CD4-positive, alpha-beta memory T cell (primary cell): ENCODE data around the gene C2orf66. TPM values are rescaled to one million over a fixed set of nuclear protein-coding genes. Genes with fewer than 3 reads are reported as not detected.

Source experiments
- CTCF ChIA-PET: fragments of 350-600 bp; sonication (Branson Sonifier 250); formaldehyde crosslinking; loops from one replicate; lab custom pipeline; 2021; ENCODE audit warnings: inconsistent platforms; ENCODE audit not compliant: partially characterized antibody; lab: Charles Lee
- POLR2A ChIA-PET: fragments of 350-600 bp; sonication (Branson Sonifier 250); formaldehyde crosslinking; loops from one replicate; lab custom pipeline; 2021; ENCODE audit not compliant: partially characterized antibody; lab: Charles Lee
- DNase-seq, 5 donors: peaks; one replicate each; pipeline versions ENCODE4 v3.0.0 to v3.0.0-alpha.2; 2020 to 2022; ENCODE audit warnings: mixed read lengths in 1 of 5
- H3K27ac ChIP-seq: one replicate; pipeline ENCODE4 v1.7.0; 2013; ENCODE audit warnings: low read depth, low read length
- H3K27me3 ChIP-seq: 2 replicates; pipeline ENCODE4 v1.7.0; 2013; ENCODE audit warnings: mild to moderate bottlenecking, low read length, moderate library complexity; ENCODE audit not compliant: insufficient read depth
- H3K36me3 ChIP-seq: 2 replicates; pipeline ENCODE4 v1.7.0; 2013; ENCODE audit warnings: mild to moderate bottlenecking, low read length, moderate library complexity; ENCODE audit not compliant: insufficient read depth
- H3K4me1 ChIP-seq: 2 replicates; pipeline ENCODE4 v1.7.0; 2013; ENCODE audit warnings: mild to moderate bottlenecking, low read length, moderate library complexity; ENCODE audit not compliant: insufficient read depth
- H3K4me3 ChIP-seq, 2 donors: one replicate each; pipeline ENCODE4 v1.7.0; 2013; ENCODE audit warnings: low read length in 2 of 2, mild to moderate bottlenecking in 1 of 2
- H3K9me3 ChIP-seq, 2 donors: one replicate each; pipeline ENCODE4 v1.7.0; 2013; ENCODE audit warnings: low read length in 2 of 2, control low read depth in 1 of 2; ENCODE audit not compliant: control insufficient read depth in 1 of 2
- H3K27ac Mint-ChIP-seq, 7 donors: one replicate each; pipeline ENCODE4 v1.8.0; 2020 to 2021; ENCODE audit warnings: mixed read lengths in 7 of 7, mild to moderate bottlenecking in 6 of 7, inconsistent platforms in 3 of 7, moderate library complexity in 3 of 7
- H3K27me3 Mint-ChIP-seq, 2 donors: one replicate each; pipeline ENCODE4 v1.8.0; 2020 to 2021; ENCODE audit warnings: mixed read lengths in 2 of 2
- H3K36me3 Mint-ChIP-seq, 2 donors: one replicate each; pipeline ENCODE4 v1.8.0; 2020 to 2021; ENCODE audit warnings: mixed read lengths in 2 of 2, inconsistent platforms in 1 of 2, mild to moderate bottlenecking in 1 of 2
- H3K4me1 Mint-ChIP-seq, 4 donors: one replicate each; pipeline ENCODE4 v1.8.0; 2020 to 2021; ENCODE audit warnings: mixed read lengths in 4 of 4, mild to moderate bottlenecking in 1 of 4
- H3K4me3 Mint-ChIP-seq, 8 donors: one replicate each; pipeline ENCODE4 v1.8.0; 2020 to 2021; ENCODE audit warnings: mixed read lengths in 8 of 8, mild to moderate bottlenecking in 7 of 8, moderate library complexity in 6 of 8, inconsistent platforms in 3 of 8
- H3K9me3 Mint-ChIP-seq, 8 donors: one replicate each; pipeline ENCODE4 v1.8.0; 2020 to 2021; ENCODE audit warnings: mixed read lengths in 8 of 8, mild to moderate bottlenecking in 5 of 8, inconsistent platforms in 3 of 8, moderate library complexity in 1 of 8
- intact Hi-C: fragments of 100-400 bp; cut with micrococcal nuclease; formaldehyde crosslinking; loops from one replicate; pipeline ENCODE4 v1.15.1; 2023
- polyA plus RNA-seq, 2 donors: library from polyadenylated mRNA; unstranded; fragments of 300-500 nt; fragmentation: Illumina TruSeq; gene quantifications; one replicate each; pipeline ENCODE4 v1.2.3, GENCODE V29; 2021
- total RNA-seq, 2 experiments: library from RNA; stranded (reverse); gene quantifications; one replicate each; pipeline ENCODE4 v1.2.3, GENCODE V29; 2021

The C2orf66 gene
- total and polyA plus RNA-seq, 4 experiments from 2014 or later = not detected

- H3K9me3 Mint-ChIP-seq = no peaks in the 10 kb centered on the region
- H3K36me3 Mint-ChIP-seq = peaks cover 23 to 28% of the 10 kb centered on the region in 2 donors
- Histone ChIP-seq H3K4me1 (no peaks in the 10 kb centered on the region), H3K9me3 (no peaks in the 10 kb centered on the region), H3K4me3 (no peak overlapping the region), H3K27me3 (no peaks in the 10 kb centered on the region), H3K27ac (no peak overlapping the region), H3K36me3 (peaks cover 4% of the 10 kb centered on the region)
- no peaks in the 10 kb centered on the region for H3K27me3 Mint-ChIP-seq
- H3K4me1 Mint-ChIP-seq = no peaks in the 10 kb centered on the region
- ChIA-PET CTCF (no interaction called here), POLR2A (no interaction called here)
- H3K4me3 Mint-ChIP-seq = no peak overlapping the region
- intact Hi-C loops = no loop called here
- no peak overlapping the region for H3K27ac Mint-ChIP-seq
- DNase-seq = no peak
Observed at GRCh38 chr2:196840171-196840570, 31.0 kb upstream of the C2orf66 start.

GRCh38 chr2:196839574-196839973 lies 30.4 kb upstream of the C2orf66 start:
- Mint-ChIP-seq H3K27me3 (no peaks in the 10 kb centered on the region), H3K9me3 (no peaks in the 10 kb centered on the region), H3K36me3 (peaks cover 21 to 25% of the 10 kb centered on the region in 2 donors), H3K4me3 (no peak overlapping the region), H3K4me1 (no peaks in the 10 kb centered on the region), H3K27ac (peak overlapping the region in 1 of 7 donors; percentile 3)
- H3K27ac ChIP-seq = no peak overlapping the region
- ChIA-PET POLR2A (no interaction called here), CTCF (no interaction called here)
- H3K4me1 ChIP-seq = no peaks in the 10 kb centered on the region
- no peaks in the 10 kb centered on the region for H3K9me3 ChIP-seq
- intact Hi-C loops = no loop called here
- H3K36me3 ChIP-seq = peaks cover 4% of the 10 kb centered on the region
- no peak for DNase-seq
- no peak overlapping the region for H3K4me3 ChIP-seq
- H3K27me3 ChIP-seq = no peaks in the 10 kb centered on the region

- no peaks in the 10 kb centered on the region for H3K9me3 ChIP-seq
- H3K27me3 ChIP-seq = no peaks in the 10 kb centered on the region
- no peaks in the 10 kb centered on the region for H3K4me1 ChIP-seq
- no peak overlapping the region for H3K27ac ChIP-seq
- no peak overlapping the region for H3K4me3 ChIP-seq
- H3K4me1 Mint-ChIP-seq = no peaks in the 10 kb centered on the region
- H3K36me3 ChIP-seq = peaks cover 4% of the 10 kb centered on the region
- POLR2A ChIA-PET = no interaction called here
- no peak overlapping the region for H3K27ac Mint-ChIP-seq
- DNase-seq = no peak
- CTCF ChIA-PET = no interaction called here
- H3K9me3 Mint-ChIP-seq = no peaks in the 10 kb centered on the region
- H3K36me3 Mint-ChIP-seq = peaks cover 15 to 21% of the 10 kb centered on the region in 2 donors
- intact Hi-C loops = no loop called here
- no peak overlapping the region for H3K4me3 Mint-ChIP-seq
- no peaks in the 10 kb centered on the region for H3K27me3 Mint-ChIP-seq
Observed at GRCh38 chr2:196836440-196836839, 27.3 kb upstream of the C2orf66 start.

GRCh38 chr2:196830701-196831100 lies 21.5 kb upstream of the C2orf66 start:
- Histone ChIP-seq H3K9me3 (no peaks in the 10 kb centered on the region), H3K27ac (no peak overlapping the region), H3K27me3 (no peaks in the 10 kb centered on the region), H3K4me1 (no peaks in the 10 kb centered on the region), H3K4me3 (no peak overlapping the region), H3K36me3 (no peaks in the 10 kb centered on the region)
- Mint-ChIP-seq H3K4me3 (no peak overlapping the region), H3K36me3 (no peaks in the 10 kb centered on the region), H3K27ac (no peak overlapping the region), H3K9me3 (no peaks in the 10 kb centered on the region), H3K4me1 (peaks cover 0 to 4% (median under 1%) of the 10 kb centered on the region in 4 donors), H3K27me3 (no peaks in the 10 kb centered on the region)
- intact Hi-C loops = no loop called here
- POLR2A ChIA-PET = no interaction called here
- CTCF ChIA-PET = no interaction called here
- no peak for DNase-seq

- Histone ChIP-seq H3K27me3 (no peaks in the 10 kb centered on the region), H3K27ac (no peak overlapping the region), H3K9me3 (no peaks in the 10 kb centered on the region), H3K4me3 (no peak overlapping the region), H3K36me3 (no peaks in the 10 kb centered on the region), H3K4me1 (no peaks in the 10 kb centered on the region)
- Mint-ChIP-seq H3K9me3 (no peaks in the 10 kb centered on the region), H3K4me1 (peaks cover 0 to 4% (median 1%) of the 10 kb centered on the region in 4 donors), H3K27ac (peak overlapping the region in 1 of 7 donors; percentile 71), H3K36me3 (no peaks in the 10 kb centered on the region), H3K27me3 (peaks cover 0 to 8% of the 10 kb centered on the region in 2 donors), H3K4me3 (no peak overlapping the region)
- intact Hi-C loops = no loop called here
- ChIA-PET POLR2A (no interaction called here), CTCF (no interaction called here)
- DNase-seq = no peak
Observed at GRCh38 chr2:196827356-196827755, 18.2 kb upstream of the C2orf66 start.

GRCh38 chr2:196823750-196824522 lies 14.8 kb upstream of the C2orf66 start:
- intact Hi-C loops = no loop called here
- Mint-ChIP-seq H3K9me3 (peaks cover 2 to 20% (median 12%) of the 10 kb centered on the region in 8 donors), H3K27ac (no peak overlapping the region), H3K4me3 (no peak overlapping the region), H3K36me3 (peaks cover 0 to 5% of the 10 kb centered on the region in 2 donors), H3K4me1 (peaks cover 0 to 4% (median 1%) of the 10 kb centered on the region in 4 donors), H3K27me3 (peaks cover 11 to 31% of the 10 kb centered on the region in 2 donors)
- ChIA-PET POLR2A (no interaction called here), CTCF (no interaction called here)
- no peaks in the 10 kb centered on the region for H3K4me1 ChIP-seq
- no peak for DNase-seq
- H3K4me3 ChIP-seq = no peak overlapping the region
- no peaks in the 10 kb centered on the region for H3K36me3 ChIP-seq
- no peaks in the 10 kb centered on the region for H3K9me3 ChIP-seq
- H3K27me3 ChIP-seq = no peaks in the 10 kb centered on the region
- H3K27ac ChIP-seq = no peak overlapping the region

- no peak for DNase-seq
- Mint-ChIP-seq H3K4me1 (peaks cover 0 to 2% (median 0%) of the 10 kb centered on the region in 4 donors), H3K27ac (no peak overlapping the region), H3K36me3 (peaks cover 0 to 5% of the 10 kb centered on the region in 2 donors), H3K27me3 (peaks cover 19 to 32% of the 10 kb centered on the region in 2 donors), H3K9me3 (peaks cover 2 to 41% (median 26%) of the 10 kb centered on the region in 8 donors), H3K4me3 (no peak overlapping the region)
- Histone ChIP-seq H3K27me3 (peaks cover 6% of the 10 kb centered on the region), H3K27ac (no peak overlapping the region), H3K9me3 (no peaks in the 10 kb centered on the region), H3K4me1 (no peaks in the 10 kb centered on the region), H3K36me3 (no peaks in the 10 kb centered on the region), H3K4me3 (no peak overlapping the region)
- POLR2A ChIA-PET = no interaction called here
- intact Hi-C loops = no loop called here
- CTCF ChIA-PET = no interaction called here
Observed at GRCh38 chr2:196821195-196821594, 12.0 kb upstream of the C2orf66 start.
